ENCODE data around the gene NKX1-2.

NKX1-2 gene

DNA sequence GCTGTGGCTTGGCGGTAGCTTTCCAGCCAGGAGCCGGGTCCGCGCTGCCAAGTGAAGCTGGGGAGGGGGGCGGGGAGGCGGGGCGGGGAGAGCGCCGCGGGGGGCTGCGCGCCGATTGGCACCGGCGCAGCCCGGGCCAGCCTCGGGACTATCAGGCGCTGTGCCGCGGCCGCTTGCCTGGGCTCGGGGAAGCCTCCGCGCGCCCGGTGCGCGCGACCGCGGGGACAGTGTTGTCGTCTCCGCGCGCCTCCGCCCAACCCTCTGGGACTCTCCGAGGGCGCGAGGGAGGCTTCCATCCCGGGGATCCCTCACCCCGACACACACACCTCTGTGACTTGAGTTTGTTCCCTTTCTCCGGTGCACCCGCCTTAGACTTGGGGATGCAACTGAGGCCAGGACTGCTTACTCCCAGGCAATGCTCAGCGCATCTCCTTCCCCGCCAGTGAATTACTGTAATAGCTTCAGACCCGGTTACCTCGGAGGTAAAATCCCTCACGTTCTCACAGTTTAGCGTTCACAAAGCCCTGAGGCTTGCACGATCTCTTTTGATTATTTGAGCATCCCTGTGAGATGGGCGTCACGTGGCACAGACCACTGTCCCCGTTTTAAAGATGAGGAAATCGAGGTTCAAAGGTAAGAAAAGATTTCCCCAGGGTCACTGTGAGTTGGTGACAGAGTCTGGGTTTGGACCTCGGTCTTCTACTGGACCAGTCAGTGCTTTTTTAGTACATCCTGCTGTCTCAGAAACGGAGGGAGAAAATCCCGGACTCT, at the start of gene NKX1-2:
TSS of gene NKX1-2 (minus strand) at position 24 of the 771 bp plus-strand sequence. CDS start 92 bp downstream, outside the sequence.
- TF ChIP-seq, protein P1, sequence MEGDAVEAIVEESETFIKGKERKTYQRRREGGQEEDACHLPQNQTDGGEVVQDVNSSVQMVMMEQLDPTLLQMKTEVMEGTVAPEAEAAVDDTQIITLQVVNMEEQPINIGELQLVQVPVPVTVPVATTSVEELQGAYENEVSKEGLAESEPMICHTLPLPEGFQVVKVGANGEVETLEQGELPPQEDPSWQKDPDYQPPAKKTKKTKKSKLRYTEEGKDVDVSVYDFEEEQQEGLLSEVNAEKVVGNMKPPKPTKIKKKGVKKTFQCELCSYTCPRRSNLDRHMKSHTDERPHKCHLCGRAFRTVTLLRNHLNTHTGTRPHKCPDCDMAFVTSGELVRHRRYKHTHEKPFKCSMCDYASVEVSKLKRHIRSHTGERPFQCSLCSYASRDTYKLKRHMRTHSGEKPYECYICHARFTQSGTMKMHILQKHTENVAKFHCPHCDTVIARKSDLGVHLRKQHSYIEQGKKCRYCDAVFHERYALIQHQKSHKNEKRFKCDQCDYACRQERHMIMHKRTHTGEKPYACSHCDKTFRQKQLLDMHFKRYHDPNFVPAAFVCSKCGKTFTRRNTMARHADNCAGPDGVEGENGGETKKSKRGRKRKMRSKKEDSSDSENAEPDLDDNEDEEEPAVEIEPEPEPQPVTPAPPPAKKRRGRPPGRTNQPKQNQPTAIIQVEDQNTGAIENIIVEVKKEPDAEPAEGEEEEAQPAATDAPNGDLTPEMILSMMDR (IDR thresholded peaks at IDR 0.05; ENCODE audit: low read depth, low read length, missing control alignments): no peak
- no peak for DNase-seq (ENCODE audit: low read depth)
- H3K4me3 ChIP-seq (ENCODE audit: low read depth, low read length): no peak within 1 kb of the TSS

- H3K4me3 ChIP-seq (ENCODE audit: low read depth, low read length): no peak overlapping the region
- no peak for DNase-seq (ENCODE audit: low read depth)
- TF ChIP-seq, protein P1 (IDR thresholded peaks at IDR 0.05; ENCODE audit: low read depth, low read length, missing control alignments): no peak
Measured at GRCh38 chr10:124498056-124498455, 48.2 kb upstream of the NKX1-2 start.

DNA sequence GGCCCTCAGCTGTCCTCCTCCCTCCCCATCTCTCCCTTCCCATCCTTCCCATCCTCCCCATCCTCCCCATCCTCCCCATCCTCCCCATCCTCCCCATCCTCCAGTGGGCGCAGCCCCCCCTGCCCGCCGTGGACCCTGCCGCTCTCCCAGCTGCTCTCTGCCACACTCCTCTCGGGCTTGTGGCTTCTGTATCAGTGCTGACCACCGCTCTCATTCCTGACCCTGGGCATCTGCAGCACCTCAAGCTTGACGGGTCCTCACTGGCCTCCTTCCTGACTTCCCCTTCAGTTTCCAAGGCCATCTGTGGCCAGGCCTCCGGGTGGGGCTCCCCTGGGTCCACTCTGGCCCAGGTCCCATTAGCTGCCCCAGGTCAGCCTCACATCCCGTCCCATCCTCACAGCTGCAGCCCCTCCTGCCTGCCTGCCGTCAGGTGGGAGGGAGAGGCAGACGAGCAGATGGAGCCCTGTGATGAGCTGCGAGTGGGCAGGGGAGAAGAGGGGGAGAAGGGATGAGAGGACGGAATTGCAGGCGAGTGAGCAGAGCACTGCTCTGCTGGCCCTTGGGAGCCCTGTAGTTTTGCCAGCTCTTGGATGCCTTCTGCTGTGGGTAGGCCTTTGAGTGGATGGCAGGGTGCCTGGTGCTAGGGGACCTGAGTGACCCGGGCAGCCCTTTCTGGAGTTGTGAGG, 47.5 kb upstream of the NKX1-2 start:
- no peak overlapping the region for H3K4me3 ChIP-seq (ENCODE audit: low read depth, low read length)
- TF ChIP-seq, protein P1 (IDR thresholded peaks at IDR 0.05; ENCODE audit: low read depth, low read length, missing control alignments): no peak
- DNase-seq (ENCODE audit: low read depth): no peak

GRCh38 chr10:124496620-124497019, 46.8 kb upstream of the NKX1-2 start:
- DNase-seq (ENCODE audit: low read depth): no peak
- TF ChIP-seq, protein P1 (IDR thresholded peaks at IDR 0.05; ENCODE audit: low read depth, low read length, missing control alignments): no peak
- H3K4me3 ChIP-seq (ENCODE audit: low read depth, low read length): no peak overlapping the region

DNA sequence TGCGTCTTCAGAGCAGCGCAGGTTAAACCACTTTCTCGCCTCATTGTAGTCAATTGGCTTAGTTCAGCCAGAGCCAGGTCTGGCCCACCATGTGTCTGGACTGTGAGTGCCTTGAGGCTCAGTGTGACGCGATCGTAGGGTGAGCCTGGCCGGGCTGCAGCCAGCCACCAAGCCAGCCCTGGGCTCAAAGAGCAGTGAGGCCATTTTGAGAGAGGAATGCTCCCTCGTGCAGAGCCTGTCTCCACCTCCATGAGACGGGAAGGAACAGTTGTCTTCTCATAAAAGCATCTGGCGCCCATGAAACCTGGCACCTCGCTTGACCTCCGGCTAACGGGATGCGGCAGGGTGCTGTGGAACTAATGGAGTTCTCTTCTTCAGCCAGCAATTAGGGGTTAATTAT, 46.3 kb upstream of the NKX1-2 start:
- DNase-seq (ENCODE audit: low read depth): no peak
- H3K4me3 ChIP-seq (ENCODE audit: low read depth, low read length): no peak overlapping the region
- TF ChIP-seq, protein P1 (IDR thresholded peaks at IDR 0.05; ENCODE audit: low read depth, low read length, missing control alignments): no peak

DNA sequence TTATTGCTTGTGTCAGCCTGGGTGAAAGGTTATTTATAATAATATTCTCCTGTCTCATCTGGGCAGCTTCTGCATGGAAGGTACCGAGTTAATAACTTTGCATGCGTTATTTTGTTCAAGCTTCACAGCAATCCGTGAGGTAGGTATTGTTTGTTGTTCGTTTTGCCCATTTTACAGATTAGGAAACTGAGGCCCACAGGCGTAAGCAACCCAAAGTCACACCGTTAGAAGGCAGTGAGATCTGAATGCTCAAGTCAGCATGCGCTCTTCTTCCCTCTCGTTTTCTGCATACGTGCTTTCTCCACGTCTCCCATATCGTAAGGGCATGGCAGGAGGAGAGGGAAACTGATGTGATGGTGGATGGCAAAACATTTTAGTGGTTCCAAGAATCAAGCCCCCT, 45.9 kb upstream of the NKX1-2 start:
- TF ChIP-seq, protein P1 (IDR thresholded peaks at IDR 0.05; ENCODE audit: low read depth, low read length, missing control alignments): no peak
- H3K4me3 ChIP-seq (ENCODE audit: low read depth, low read length): no peak overlapping the region
- DNase-seq (ENCODE audit: low read depth): no peak
